Esophagus muscularis mucosa (tissue), 4 donors: ENCODE results near the gene CFAP74.

Source experiments
- EP300 ChIP-seq: sonication (generic); formaldehyde crosslinking; IDR thresholded peaks from one replicate; pipeline ENCODE4 v1.6.1; 2017; ENCODE audit warnings: antibody characterized with exemption
- POLR2A ChIP-seq: fragments of 450-650 bp; IDR thresholded peaks from one replicate; pipeline ENCODE4 v1.6.1; 2017; ENCODE audit warnings: antibody characterized with exemption, moderate library complexity, mild to moderate bottlenecking, low read depth
- TF ChIP-seq, protein P1 (sequence below), 3 experiments: fragments of 200-600 bp in 2 of 3; fragments of 450-650 bp in 1 of 3; sonication (generic) in 2 of 3; IDR thresholded peaks; one replicate each; pipeline ENCODE4 v1.5.1; 2017 to 2019; ENCODE audit warnings: antibody characterized with exemption in 3 of 3, mild to moderate bottlenecking in 2 of 3, moderate library complexity in 1 of 3

DNA sequence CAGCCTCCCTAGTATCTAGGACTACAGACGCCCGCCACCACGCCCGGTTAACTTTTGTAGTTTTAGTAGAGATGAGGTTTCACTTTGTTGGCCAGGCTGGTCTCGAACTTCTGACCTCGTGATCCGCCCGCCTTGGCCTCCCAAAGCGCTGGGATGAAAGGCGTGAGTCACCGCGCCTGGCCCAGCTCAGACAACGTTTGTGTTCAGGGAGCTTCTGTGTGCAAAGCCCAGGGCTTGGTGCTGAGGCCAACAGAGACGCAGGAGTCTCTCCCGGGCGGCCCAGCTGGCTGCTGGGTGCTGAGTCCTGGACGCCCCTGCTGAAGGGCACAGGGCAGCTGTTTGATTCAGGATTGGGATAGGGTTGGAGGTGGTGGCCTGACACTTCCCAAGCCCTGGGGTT lies 49.6 kb upstream of the CFAP74 start:
- TF ChIP-seq, protein P1, sequence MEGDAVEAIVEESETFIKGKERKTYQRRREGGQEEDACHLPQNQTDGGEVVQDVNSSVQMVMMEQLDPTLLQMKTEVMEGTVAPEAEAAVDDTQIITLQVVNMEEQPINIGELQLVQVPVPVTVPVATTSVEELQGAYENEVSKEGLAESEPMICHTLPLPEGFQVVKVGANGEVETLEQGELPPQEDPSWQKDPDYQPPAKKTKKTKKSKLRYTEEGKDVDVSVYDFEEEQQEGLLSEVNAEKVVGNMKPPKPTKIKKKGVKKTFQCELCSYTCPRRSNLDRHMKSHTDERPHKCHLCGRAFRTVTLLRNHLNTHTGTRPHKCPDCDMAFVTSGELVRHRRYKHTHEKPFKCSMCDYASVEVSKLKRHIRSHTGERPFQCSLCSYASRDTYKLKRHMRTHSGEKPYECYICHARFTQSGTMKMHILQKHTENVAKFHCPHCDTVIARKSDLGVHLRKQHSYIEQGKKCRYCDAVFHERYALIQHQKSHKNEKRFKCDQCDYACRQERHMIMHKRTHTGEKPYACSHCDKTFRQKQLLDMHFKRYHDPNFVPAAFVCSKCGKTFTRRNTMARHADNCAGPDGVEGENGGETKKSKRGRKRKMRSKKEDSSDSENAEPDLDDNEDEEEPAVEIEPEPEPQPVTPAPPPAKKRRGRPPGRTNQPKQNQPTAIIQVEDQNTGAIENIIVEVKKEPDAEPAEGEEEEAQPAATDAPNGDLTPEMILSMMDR (IDR thresholded peaks at IDR 0.05) = no peak
- TF ChIP-seq EP300 (no peak), POLR2A (no peak)
